HCT116 (cell line): ENCODE measurements around the gene CHD2. TPM values are rescaled to one million over a fixed set of nuclear protein-coding genes. Genes with fewer than 3 reads are reported as not detected.

Experiments used
- ATAC-seq: fragments of 200-7000 bp; cut with Tn5 transposase; 2 replicates; pipeline ENCODE4 v1.9.1; 2020; ENCODE audit warnings: mild to moderate bottlenecking, moderate library complexity
- BruUV-seq: library from RNA; stranded (reverse); fragments of 400-500 nt; replicated peaks from 2 replicates; lab custom pipeline; 2021; lab: Mats Ljungman, UMichigan
- CTCF ChIA-PET: fragments of 300-600 bp; sonication (Branson Sonifier 250); formaldehyde crosslinking; loops from one replicate; lab custom pipeline; 2021; ENCODE audit warnings: antibody characterized with exemption; lab: Charles Lee
- POLR2A ChIA-PET: fragments of 300-600, 350-600 bp; sonication (Branson Sonifier 250); formaldehyde crosslinking; loops from one replicate; lab custom pipeline; 2021; ENCODE audit warnings: antibody characterized with exemption; lab: Charles Lee
- RAD21 ChIA-PET, 2 experiments: fragments of 300-600 bp; sonication (Branson Sonifier 250); formaldehyde crosslinking; loops; one replicate each; lab custom pipeline; 2023; ENCODE audit warnings: low total read pairs in 2 of 2; ENCODE audit not compliant: uncharacterized antibody in 2 of 2, unreplicated experiment in 2 of 2, low non-redundant PET in 1 of 2; lab: Charles Lee
- DNase-seq: peaks from one replicate; pipeline ENCODE4 v3.0.0-alpha.2; 2010; ENCODE audit warnings: low read depth, low spot score
- H2AFZ ChIP-seq: fragments of 200-600 bp; shearing (Covaris generic), sonication (generic); 2 replicates; pipeline ENCODE4 v1.6.1; 2017; ENCODE audit warnings: low read depth, mixed run types, mixed read lengths, antibody characterized with exemption, low read length; ENCODE audit not compliant: poor library complexity, severe bottlenecking
- H3K27ac ChIP-seq: 2 replicates; pipeline ENCODE4 v1.5.1; 2012; ENCODE audit warnings: low read depth, low read length
- H3K27me3 ChIP-seq: fragments of 200-600 bp; sonication (generic); 2 replicates; pipeline ENCODE4 v1.6.1; 2016; ENCODE audit warnings: mixed run types, low read length, mixed read lengths; ENCODE audit not compliant: insufficient read depth
- H3K36me3 ChIP-seq, 2 experiments: fragments of 200-500 bp in 1 of 2; fragments of 200-600 bp in 1 of 2; sonication (Bioruptor generic) in 1 of 2; sonication (generic) in 1 of 2; 2 replicates each; pipeline versions ENCODE4 v1.5.1 to v1.6.1; 2014 to 2016; ENCODE audit warnings: low read length in 2 of 2, inconsistent platforms in 1 of 2, mixed read lengths in 1 of 2, mixed run types in 1 of 2; ENCODE audit not compliant: insufficient read depth in 2 of 2, control insufficient read depth in 1 of 2
- H3K4me1 ChIP-seq, 2 experiments: fragments of 200-600 bp in 1 of 2; sonication (generic) in 1 of 2; 2 replicates each; pipeline versions ENCODE4 v1.5.1 to v1.6.1; 2012 to 2017; ENCODE audit warnings: low read length in 2 of 2, inconsistent platforms in 1 of 2, mild to moderate bottlenecking in 1 of 2, mixed read lengths in 1 of 2, mixed run types in 1 of 2, moderate library complexity in 1 of 2; ENCODE audit not compliant: insufficient read depth in 2 of 2, control insufficient read depth in 1 of 2
- H3K4me2 ChIP-seq: fragments of 200-600 bp; sonication (generic); 2 replicates; pipeline ENCODE4 v1.6.1; 2017; ENCODE audit warnings: mixed run types, low read length, mixed read lengths
- H3K4me3 ChIP-seq, 2 experiments: fragments of 200-600 bp in 1 of 2; sonication (generic) in 1 of 2; replicated peaks in 1 of 2; 2 replicates each; pipeline ENCODE4 v1.5.1; 2011 to 2016; ENCODE audit warnings: low read length in 2 of 2, control low read depth in 1 of 2, low read depth in 1 of 2, mild to moderate bottlenecking in 1 of 2, mixed read lengths in 1 of 2, mixed run types in 1 of 2
- H3K79me2 ChIP-seq: fragments of 200-600 bp; sonication (generic); 2 replicates; pipeline ENCODE4 v1.6.1; 2017; ENCODE audit warnings: mild to moderate bottlenecking, mixed run types, low read length, moderate library complexity, mixed read lengths; ENCODE audit not compliant: insufficient read depth
- H3K9ac ChIP-seq: fragments of 200-600 bp; sonication (generic); 2 replicates; pipeline ENCODE4 v1.6.1; 2016; ENCODE audit warnings: low read length, mixed read lengths
- H3K9me2 ChIP-seq: fragments of 200-600 bp; sonication (generic), shearing (Covaris generic); 2 replicates; pipeline ENCODE4 v1.6.1; 2017; ENCODE audit warnings: mixed run types, mild to moderate bottlenecking, moderate library complexity; ENCODE audit not compliant: insufficient read depth
- H3K9me3 ChIP-seq, 2 experiments: fragments of 200-500 bp in 1 of 2; fragments of 200-600 bp in 1 of 2; sonication (Bioruptor generic) in 1 of 2; sonication (generic) in 1 of 2; 2 replicates each; pipeline ENCODE4 v1.6.1; 2014 to 2017; ENCODE audit warnings: low read length in 2 of 2, mixed read lengths in 2 of 2, inconsistent platforms in 1 of 2, low read depth in 1 of 2, mild to moderate bottlenecking in 1 of 2, mixed run types in 1 of 2, moderate library complexity in 1 of 2; ENCODE audit not compliant: control insufficient read depth in 1 of 2, insufficient read depth in 1 of 2
- H4K20me1 ChIP-seq: fragments of 200-600 bp; sonication (generic), shearing (Covaris generic); 2 replicates; pipeline ENCODE4 v1.6.1; 2017; ENCODE audit warnings: mixed run types, mild to moderate bottlenecking, moderate library complexity; ENCODE audit not compliant: insufficient read depth
- ATF3 ChIP-seq: IDR thresholded peaks from 2 replicates; pipeline ENCODE4 v1.6.1; 2012
- CEBPB ChIP-seq: IDR thresholded peaks from 2 replicates; pipeline ENCODE4 v1.6.1; 2012; ENCODE audit warnings: low read depth
- CTCF ChIP-seq, 3 experiments: fragments of 200-600 bp in 1 of 3; sonication (generic) in 1 of 3; IDR thresholded peaks in 2 of 3; conservative IDR thresholded peaks in 1 of 3; 2 replicates each; pipeline ENCODE4 v1.5.1; 2012 to 2017; ENCODE audit warnings: low read depth in 2 of 3, low read length in 2 of 3, antibody characterized with exemption in 1 of 3, borderline replicate concordance in 1 of 3, control low read depth in 1 of 3, mild to moderate bottlenecking in 1 of 3, mixed read lengths in 1 of 3, mixed run types in 1 of 3, moderate library complexity in 1 of 3; ENCODE audit not compliant: insufficient read depth in 1 of 3
- EGR1 ChIP-seq: IDR thresholded peaks from 2 replicates; pipeline ENCODE4 v1.6.1; 2012; ENCODE audit warnings: low read depth
- ELF1 ChIP-seq: IDR thresholded peaks from 2 replicates; pipeline ENCODE4 v1.6.1; 2012; ENCODE audit warnings: low read depth, borderline replicate concordance
- EZH2 ChIP-seq: fragments of 200-600 bp; sonication (generic); IDR thresholded peaks from 2 replicates; pipeline ENCODE4 v1.6.1; 2017; ENCODE audit warnings: antibody characterized with exemption, mixed run types
- EZH2phosphoT487 ChIP-seq: fragments of 200-600 bp; IDR thresholded peaks from 2 replicates; pipeline ENCODE4 v1.6.1; 2018; ENCODE audit warnings: antibody characterized with exemption, borderline replicate concordance
- FOSL1 ChIP-seq: IDR thresholded peaks from 2 replicates; pipeline ENCODE4 v1.6.1; 2012; ENCODE audit warnings: low read depth
- JUND ChIP-seq: IDR thresholded peaks from 2 replicates; pipeline ENCODE4 v1.6.1; 2012
- MAX ChIP-seq: IDR thresholded peaks from 2 replicates; pipeline ENCODE4 v1.6.1; 2012
- POLR2A ChIP-seq: IDR thresholded peaks from 2 replicates; pipeline ENCODE4 v1.7.0; 2011; ENCODE audit warnings: borderline replicate concordance; ENCODE audit not compliant: insufficient read depth, insufficient read length; ENCODE audit errors: extremely low read depth
- RAD21 ChIP-seq: IDR thresholded peaks from 2 replicates; pipeline ENCODE4 v1.6.1; 2012; ENCODE audit warnings: low read depth, mild to moderate bottlenecking
- REST ChIP-seq: IDR thresholded peaks from 2 replicates; pipeline ENCODE4 v1.6.1; 2012; ENCODE audit warnings: low read depth
- SIN3A ChIP-seq: IDR thresholded peaks from 2 replicates; pipeline ENCODE4 v1.6.1; 2012; ENCODE audit warnings: low read depth
- YY1 ChIP-seq: IDR thresholded peaks from 2 replicates; pipeline ENCODE4 v1.6.1; 2011; ENCODE audit warnings: low read length, low read depth, moderate library complexity, mild to moderate bottlenecking; ENCODE audit not compliant: insufficient replicate concordance; ENCODE audit errors: extremely low read depth
- ZBTB33 ChIP-seq: IDR thresholded peaks from 2 replicates; pipeline ENCODE4 v1.6.1; 2011; ENCODE audit warnings: mild to moderate bottlenecking, low read length, moderate library complexity; ENCODE audit not compliant: insufficient replicate concordance; ENCODE audit errors: extremely low read depth
- ZNF274 ChIP-seq: fragments of 200-500 bp; sonication (Bioruptor generic); IDR thresholded peaks from 2 replicates; pipeline ENCODE4 v1.6.1; 2014; ENCODE audit warnings: mild to moderate bottlenecking, low read depth, low read length, inconsistent platforms
- intact Hi-C: fragments of 100-400 bp; cut with micrococcal nuclease; formaldehyde crosslinking; loops from 2 replicates; pipeline ENCODE4 v1.10.0; 2022
- total RNA-seq: library from RNA; stranded (reverse); gene quantifications from one replicate; pipeline ENCODE4 v1.2.1, GENCODE V29; 2021; ENCODE audit not compliant: unreplicated experiment

CHD2 gene
- total RNA-seq, 1 experiment from 2014 or later = 116 TPM

GRCh38 chr15:93072411-93073394 is 172.6 kb downstream of the CHD2 start:
- Histone ChIP-seq H3K4me2 (peak overlapping the region; percentile 100), H3K27me3 (0 out of 2 replicates have a peak, but pooled peaks cover 4% of the 10 kb centered on the region), H3K9ac (peak overlapping the region; percentile 64), H3K4me3 (peak overlapping the region; percentile 63 to 79), H3K36me3 (no peaks in the 10 kb centered on the region), H3K9me2 (no peaks in the 10 kb centered on the region), H2AFZ (peak overlapping the region; percentile 78), H3K9me3 (no peaks in the 10 kb centered on the region), H3K27ac (peak overlapping the region; percentile 30; the same call in 1 of the 2 replicates), H4K20me1 (no peaks in the 10 kb centered on the region), H3K4me1 (peaks cover 8 to 21% of the 10 kb centered on the region in 2 experiments), H3K79me2 (no peaks in the 10 kb centered on the region)
- ChIA-PET RAD21 (interaction anchor here in 1 of 2 experiments (0.6 kb wide), 1 partner anchor 980 kb away, joined by 3 read pairs; no protein-coding TSS in a partner anchor), CTCF (interaction anchor here (2.1 kb wide), 1 partner anchor 15 kb away, joined by 4 read pairs; no protein-coding TSS in a partner anchor), POLR2A (no interaction called here)
- no TSS peak for BruUV-seq
- ATAC-seq (peak; percentile 93), DNase-seq (peak; percentile 33)
- intact Hi-C loops = no loop called here
- no peak for TF ChIP-seq SIN3A
- TF ChIP-seq ZNF274 = no peak
- peak; percentile 27; the same call in 1 of the 2 replicates for TF ChIP-seq MAX
- TF ChIP-seq CTCF (IDR thresholded peaks at IDR 0.05 in 2 of 3, conservative IDR thresholded peaks at IDR 0.05 in 1 of 3; ENCODE audit: borderline replicate concordance in 1 of 3, insufficient read depth in 1 of 3, low read depth in 2 of 3, low read length in 2 of 3) = no peak
- no peak for TF ChIP-seq REST
- no peak for TF ChIP-seq EZH2
- TF ChIP-seq FOSL1 = no peak
- no peak for TF ChIP-seq RAD21
- TF ChIP-seq CEBPB = no peak
- TF ChIP-seq ATF3 = no peak
- TF ChIP-seq EZH2phosphoT487 = no peak
- TF ChIP-seq ELF1 = no peak
- TF ChIP-seq YY1 = no peak
- TF ChIP-seq POLR2A = peak; percentile 35
- no peak for TF ChIP-seq ZBTB33
- TF ChIP-seq EGR1 = peak; percentile 46
- TF ChIP-seq JUND = no peak
